IMR-90 (cell line): ENCODE measurements around the gene RNF182. TPM values are rescaled to one million over a fixed set of nuclear protein-coding genes. Genes with fewer than 3 reads are reported as not detected.

Source experiments
- ATAC-seq: fragments of 200-7000 bp; cut with Tn5 transposase; 2 replicates; pipeline ENCODE4 v1.9.1; 2020; ENCODE audit warnings: low read depth, mild to moderate bottlenecking, moderate library complexity
- BruUV-seq: library from RNA; stranded (reverse); fragments of 400-500 nt; replicated peaks from 2 replicates; lab custom pipeline; 2021; lab: Mats Ljungman, UMichigan
- CTCF ChIA-PET: fragments of 300-600 bp; formaldehyde crosslinking; extraction: SDS; loops from one replicate; lab custom pipeline; 2021; ENCODE audit warnings: antibody characterized with exemption; lab: Yijun Ruan, JAX
- POLR2A ChIA-PET: fragments of 300-600 bp; sonication (Branson Sonifier 250); formaldehyde crosslinking; loops from one replicate; lab custom pipeline; 2022; ENCODE audit warnings: antibody characterized with exemption; ENCODE audit not compliant: unreplicated experiment; lab: Charles Lee
- DNase-seq: peaks from one replicate; pipeline ENCODE4 v3.0.0; 2013
- H2AFZ ChIP-seq: replicated peaks from 2 replicates; pipeline ENCODE3; 2013; ENCODE audit warnings: low read length, mild to moderate bottlenecking; ENCODE audit not compliant: poor library complexity
- H2AK5ac ChIP-seq: 2 replicates; pipeline ENCODE4 v1.6.1; 2013; ENCODE audit warnings: low read depth, low read length, inconsistent platforms
- H2AK9ac ChIP-seq: replicated peaks from 2 replicates; pipeline ENCODE3; 2013; ENCODE audit warnings: mild to moderate bottlenecking, low read depth, low read length, moderate library complexity; ENCODE audit not compliant: poor library complexity
- H2BK120ac ChIP-seq: 2 replicates; pipeline ENCODE4 v1.6.1; 2013; ENCODE audit warnings: low read depth, low read length, inconsistent platforms
- H2BK15ac ChIP-seq: 3 replicates; pipeline ENCODE4 v1.6.1; 2013; ENCODE audit warnings: low read depth, low read length, inconsistent platforms
- H2BK20ac ChIP-seq: 2 replicates; pipeline ENCODE4 v1.6.1; 2013; ENCODE audit warnings: low read depth, mild to moderate bottlenecking, inconsistent platforms, low read length, moderate library complexity
- H2BK5ac ChIP-seq: 2 replicates; pipeline ENCODE4 v1.6.1; 2013; ENCODE audit warnings: mild to moderate bottlenecking, low read depth, low read length, inconsistent platforms; ENCODE audit not compliant: poor library complexity, severe bottlenecking
- H3K14ac ChIP-seq: replicated peaks from 2 replicates; pipeline ENCODE4 v1.6.1; 2013; ENCODE audit warnings: low read depth, low read length, inconsistent platforms
- H3K18ac ChIP-seq: 2 replicates; pipeline ENCODE4 v1.6.1; 2013; ENCODE audit warnings: low read depth, low read length, control low read depth
- H3K23ac ChIP-seq: 2 replicates; pipeline ENCODE4 v1.6.1; 2013; ENCODE audit warnings: low read depth, low read length, inconsistent platforms
- H3K27ac ChIP-seq: 2 replicates; pipeline ENCODE4 v1.5.1; 2013; ENCODE audit warnings: mild to moderate bottlenecking, control low read depth, low read length; ENCODE audit not compliant: insufficient read depth
- H3K27me3 ChIP-seq: 2 replicates; pipeline ENCODE4 v1.6.1; 2013; ENCODE audit warnings: low read length; ENCODE audit not compliant: control insufficient read depth, insufficient read depth
- H3K36me3 ChIP-seq: 2 replicates; pipeline ENCODE4 v1.6.1; 2013; ENCODE audit warnings: low read length, mixed read lengths; ENCODE audit not compliant: control insufficient read depth, insufficient read depth
- H3K4ac ChIP-seq: 2 replicates; pipeline ENCODE4 v1.6.1; 2013; ENCODE audit warnings: low read depth, low read length, inconsistent platforms
- H3K4me1 ChIP-seq: 2 replicates; pipeline ENCODE4 v1.6.1; 2013; ENCODE audit warnings: low read length, mixed read lengths; ENCODE audit not compliant: control insufficient read depth, insufficient read depth
- H3K4me2 ChIP-seq: 2 replicates; pipeline ENCODE4 v1.6.1; 2013; ENCODE audit warnings: low read depth, mild to moderate bottlenecking, control low read depth, low read length, moderate library complexity
- H3K4me3 ChIP-seq: 2 replicates; pipeline ENCODE4 v1.5.1; 2013; ENCODE audit warnings: low read depth, mild to moderate bottlenecking, control low read depth, low read length, moderate library complexity; ENCODE audit not compliant: insufficient read depth
- H3K56ac ChIP-seq: 2 replicates; pipeline ENCODE4 v1.6.1; 2013; ENCODE audit warnings: low read length, inconsistent platforms; ENCODE audit not compliant: insufficient read depth; ENCODE audit errors: extremely low read depth
- H3K79me1 ChIP-seq, 2 experiments: 2 replicates each; pipeline ENCODE4 v1.6.1; 2013; ENCODE audit warnings: low read length in 2 of 2, inconsistent platforms in 1 of 2, low read depth in 1 of 2
- H3K9ac ChIP-seq: 2 replicates; pipeline ENCODE4 v1.6.1; 2013; ENCODE audit warnings: low read depth, low read length, control low read depth
- H3K9me1 ChIP-seq: 2 replicates; pipeline ENCODE4 v1.6.1; 2013; ENCODE audit warnings: low read length, inconsistent platforms; ENCODE audit not compliant: insufficient read depth
- H3K9me3 ChIP-seq: 2 replicates; pipeline ENCODE4 v1.6.1; 2013; ENCODE audit warnings: low read length; ENCODE audit not compliant: control insufficient read depth, insufficient read depth
- H4K20me1 ChIP-seq: 2 replicates; pipeline ENCODE4 v1.6.1; 2013; ENCODE audit warnings: low read length, inconsistent platforms; ENCODE audit not compliant: insufficient read depth
- H4K5ac ChIP-seq: 2 replicates; pipeline ENCODE4 v1.6.1; 2013; ENCODE audit warnings: mild to moderate bottlenecking, low read depth, low read length, control low read depth
- H4K8ac ChIP-seq, 2 experiments: 2 replicates each; pipeline ENCODE4 v1.6.1; 2013; ENCODE audit warnings: low read depth in 2 of 2, low read length in 2 of 2, control low read depth in 1 of 2, inconsistent platforms in 1 of 2
- H4K91ac ChIP-seq: 2 replicates; pipeline ENCODE4 v1.6.1; 2013; ENCODE audit warnings: low read depth, low read length, inconsistent platforms; ENCODE audit not compliant: insufficient read depth
- RCOR1 ChIP-seq: IDR thresholded peaks from 2 replicates; pipeline ENCODE4 v1.6.1; 2012; ENCODE audit warnings: mild to moderate bottlenecking, low read length, improper control_type of control experiment; ENCODE audit not compliant: insufficient replicate concordance
- WGBS, 2 experiments: methylation state at CpG; one replicate each; pipeline versions ENCODE4 v1.1.5 to v1.1.7; 2013; ENCODE audit warnings: missing lambda C conversion rate in 2 of 2; ENCODE audit not compliant: insufficient read length in 1 of 2; ENCODE audit errors: extremely low coverage in 2 of 2; 5-methylcytosine and 5-hydroxymethylcytosine counted together
- dilution Hi-C: fragments of 300-500 bp; cut with HindIII; formaldehyde crosslinking; loops from one replicate; pipeline ENCODE4 v1.14.3; 2018; ENCODE audit warnings: low sequenced_read_pairs; ENCODE audit not compliant: unreplicated experiment
- in situ Hi-C: fragments of 300-500 bp; cut with MboI; formaldehyde crosslinking; loops from 3 replicates; pipeline ENCODE4 v1.14.3; 2019; ENCODE audit warnings: low sequenced_read_pairs, inconsistent platforms, mixed read lengths
- intact Hi-C: fragments of 100-400 bp; cut with micrococcal nuclease; formaldehyde crosslinking; loops from 2 replicates; pipeline ENCODE4 v1.10.0; 2022
- polyA plus RNA-seq, 3 experiments: library from polyadenylated mRNA; depleted of rRNA; stranded (reverse); fragments of >200 nt; gene quantifications; 2 replicates each; pipeline ENCODE4 v1.2.3, GENCODE V29; 2012; ENCODE audit warnings: low replicate concordance in 1 of 3
- total RNA-seq: library from RNA; depleted of rRNA; stranded (reverse); fragments of >200 nt; gene quantifications from 2 replicates; pipeline ENCODE4 v1.2.3, GENCODE V29; 2012

RNF182 gene
- total and polyA plus RNA-seq, 2 of the 4 experiments (the other 2 are of a cell fraction): 4.1 to 9.1 TPM

DNA sequence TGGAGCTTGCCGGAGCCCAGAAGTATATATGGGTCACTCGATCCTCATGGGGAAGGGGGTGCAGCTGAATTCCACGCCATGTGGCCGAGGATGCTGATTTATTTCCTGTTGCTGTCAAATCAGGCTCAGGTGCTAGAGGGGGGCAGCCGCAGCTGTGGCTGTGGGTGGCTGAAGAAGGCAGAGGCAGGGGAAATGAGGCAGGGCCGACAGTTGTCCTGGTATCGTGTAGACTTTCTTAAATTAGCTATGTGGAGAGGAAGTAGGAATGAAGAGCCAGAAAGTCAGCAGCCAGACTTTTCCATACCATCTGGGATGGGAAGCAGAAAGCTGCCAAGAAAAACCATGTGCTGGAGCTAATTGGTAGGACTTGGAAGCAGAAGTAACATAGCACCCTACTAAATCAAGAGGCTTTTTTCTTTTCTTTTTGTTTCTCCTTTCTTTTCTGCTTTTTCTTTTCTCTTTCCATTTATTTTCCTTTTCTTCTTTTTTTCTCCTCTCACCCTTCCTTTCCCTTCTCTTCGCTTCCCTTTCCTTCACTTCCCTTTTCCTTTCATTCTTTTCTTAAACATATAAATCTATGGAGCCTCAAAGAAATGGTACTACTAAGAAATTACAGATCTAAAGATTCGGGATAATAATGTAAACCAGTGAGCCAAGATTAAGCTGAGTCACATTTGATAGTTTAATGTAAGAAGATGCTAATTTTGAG is 102.2 kb downstream of the RNF182 start:
- H3K27ac ChIP-seq: no peak overlapping the region
- H3K9me3 ChIP-seq: no peaks in the 10 kb centered on the region
- WGBS, 2 experiments: 83 to 85% methylated on average over 1 to 2 of the region's 9 CpGs
- no peak overlapping the region for H3K4me2 ChIP-seq
- no peak overlapping the region for H3K56ac ChIP-seq
- no peaks in the 10 kb centered on the region for H3K79me1 ChIP-seq
- no peaks in the 10 kb centered on the region for H3K36me3 ChIP-seq
- H2BK120ac ChIP-seq: peak overlapping the region; percentile 6; the same call in 1 of the 2 replicates
- no peak overlapping the region for H4K91ac ChIP-seq
- no peak overlapping the region for H3K23ac ChIP-seq
- H3K4ac ChIP-seq: no peak overlapping the region
- no peak overlapping the region; a peak in 1 of 4 replicates for H4K8ac ChIP-seq
- no peak overlapping the region for H2AFZ ChIP-seq
- no peak overlapping the region for H2BK20ac ChIP-seq
- dilution Hi-C loops: no loop called here
- H3K4me3 ChIP-seq: no peak overlapping the region
- peaks cover 7% of the 10 kb centered on the region for H3K4me1 ChIP-seq
- no peaks in the 10 kb centered on the region for H4K20me1 ChIP-seq
- peak overlapping the region; percentile 40 for H2AK5ac ChIP-seq
- no TSS peak for BruUV-seq
- no peak overlapping the region for H4K5ac ChIP-seq
- ChIA-PET CTCF (no interaction called here), POLR2A (no interaction called here)
- in situ Hi-C loops: no loop called here
- H3K14ac ChIP-seq: no peak overlapping the region
- no peak for TF ChIP-seq RCOR1
- 0 out of 3 replicates have a peak overlapping the region, but pooled peaks have one; percentile 23 for H2BK15ac ChIP-seq
- H2AK9ac ChIP-seq: no peak overlapping the region
- H3K18ac ChIP-seq: no peak overlapping the region
- peak; percentile 18 for DNase-seq
- H3K9me1 ChIP-seq: peaks cover 15% of the 10 kb centered on the region
- H2BK5ac ChIP-seq: no peak overlapping the region
- H3K9ac ChIP-seq: no peak overlapping the region
- intact Hi-C loops: no loop called here
- no peak for ATAC-seq
- no peaks in the 10 kb centered on the region for H3K27me3 ChIP-seq
